H9 (cell line): ENCODE measurements around the gene TTC9B. TPM values are rescaled to one million over a fixed set of nuclear protein-coding genes. Genes with fewer than 3 reads are reported as not detected.

Experiments used
- DNase-seq: peaks from one replicate; pipeline ENCODE4 v3.0.0-alpha.2; 2017
- H2AFZ ChIP-seq: one replicate; pipeline ENCODE4 v1.6.1; 2013; ENCODE audit warnings: mild to moderate bottlenecking, low read length, control low read depth, moderate library complexity
- H2AK5ac ChIP-seq: 2 replicates; pipeline ENCODE4 v1.6.1; 2013; ENCODE audit warnings: low read length, control low read depth, mixed read lengths; ENCODE audit not compliant: insufficient read length
- H2BK120ac ChIP-seq: one replicate; pipeline ENCODE4 v1.6.1; 2013; ENCODE audit warnings: low read depth, mild to moderate bottlenecking, low read length, control low read depth, inconsistent platforms; ENCODE audit not compliant: poor library complexity, severe bottlenecking
- H2BK12ac ChIP-seq: 2 replicates; pipeline ENCODE4 v1.6.1; 2013; ENCODE audit warnings: low read length, control low read depth, mixed read lengths, low read depth; ENCODE audit not compliant: insufficient read length
- H2BK15ac ChIP-seq: 2 replicates; pipeline ENCODE4 v1.6.1; 2013; ENCODE audit warnings: low read depth, low read length, control low read depth
- H2BK20ac ChIP-seq: one replicate; pipeline ENCODE4 v1.6.1; 2013; ENCODE audit warnings: low read depth, mild to moderate bottlenecking, low read length, control low read depth, inconsistent platforms; ENCODE audit not compliant: poor library complexity, severe bottlenecking
- H2BK5ac ChIP-seq: 2 replicates; pipeline ENCODE4 v1.6.1; 2013; ENCODE audit warnings: low read length, control low read depth, mixed read lengths; ENCODE audit not compliant: insufficient read length
- H3K14ac ChIP-seq: 2 replicates; pipeline ENCODE4 v1.6.1; 2013; ENCODE audit warnings: low read length, control low read depth; ENCODE audit not compliant: insufficient read depth
- H3K18ac ChIP-seq: 2 replicates; pipeline ENCODE4 v1.6.1; 2013; ENCODE audit warnings: low read depth, mild to moderate bottlenecking, mixed read lengths, low read length, control low read depth; ENCODE audit not compliant: insufficient read length
- H3K23ac ChIP-seq: 2 replicates; pipeline ENCODE4 v1.6.1; 2013; ENCODE audit warnings: low read length, control low read depth, mixed read lengths, low read depth; ENCODE audit not compliant: insufficient read length
- H3K23me2 ChIP-seq: 2 replicates; pipeline ENCODE4 v1.6.1; 2013; ENCODE audit warnings: low read depth, mild to moderate bottlenecking, mixed read lengths, low read length, control low read depth; ENCODE audit not compliant: insufficient read length, poor library complexity, severe bottlenecking
- H3K27ac ChIP-seq: 2 replicates; pipeline ENCODE4 v1.5.1; 2013; ENCODE audit warnings: low read length, control low read depth, mixed read lengths, low read depth; ENCODE audit not compliant: insufficient read length
- H3K27me3 ChIP-seq: 2 replicates; pipeline ENCODE4 v1.6.1; 2013; ENCODE audit warnings: low read length, control low read depth, inconsistent platforms; ENCODE audit not compliant: insufficient read depth
- H3K4ac ChIP-seq: 2 replicates; pipeline ENCODE4 v1.6.1; 2013; ENCODE audit warnings: low read depth, mild to moderate bottlenecking, control low read depth, inconsistent platforms, low read length, moderate library complexity
- H3K4me1 ChIP-seq: 2 replicates; pipeline ENCODE4 v1.6.1; 2013; ENCODE audit warnings: low read length, control low read depth, inconsistent platforms; ENCODE audit not compliant: insufficient read depth
- H3K4me2 ChIP-seq: 2 replicates; pipeline ENCODE4 v1.6.1; 2013; ENCODE audit warnings: low read length, control low read depth, mixed read lengths; ENCODE audit not compliant: insufficient read length, insufficient read depth
- H3K56ac ChIP-seq: 2 replicates; pipeline ENCODE4 v1.6.1; 2013; ENCODE audit warnings: low read depth, mild to moderate bottlenecking, mixed read lengths, low read length, control low read depth; ENCODE audit not compliant: insufficient read length
- H3K79me1 ChIP-seq: 2 replicates; pipeline ENCODE4 v1.6.1; 2013; ENCODE audit warnings: low read depth, mild to moderate bottlenecking, moderate library complexity, low read length, control low read depth, inconsistent platforms; ENCODE audit not compliant: insufficient read depth, poor library complexity, severe bottlenecking
- H3K79me2 ChIP-seq: 2 replicates; pipeline ENCODE4 v1.6.1; 2013; ENCODE audit warnings: low read length, control low read depth, inconsistent platforms; ENCODE audit not compliant: insufficient read depth
- H3K9ac ChIP-seq: 2 replicates; pipeline ENCODE4 v1.6.1; 2013; ENCODE audit warnings: low read length, control low read depth, mixed read lengths; ENCODE audit not compliant: insufficient read length; ENCODE audit errors: extremely low read depth
- H3K9me3 ChIP-seq: one replicate; pipeline ENCODE4 v1.6.1; 2013; ENCODE audit warnings: low read depth, low read length, inconsistent platforms; ENCODE audit not compliant: control insufficient read depth
- H3T11ph ChIP-seq: one replicate; pipeline ENCODE4 v1.6.1; 2013; ENCODE audit warnings: mild to moderate bottlenecking, low read length, control low read depth, inconsistent platforms
- H4K20me1 ChIP-seq: one replicate; pipeline ENCODE4 v1.6.1; 2013; ENCODE audit not compliant: control insufficient read depth, insufficient read length, insufficient read depth
- H4K5ac ChIP-seq: 2 replicates; pipeline ENCODE4 v1.6.1; 2013; ENCODE audit warnings: low read depth, mild to moderate bottlenecking, mixed read lengths, low read length, control low read depth; ENCODE audit not compliant: insufficient read length
- H4K8ac ChIP-seq: replicated peaks from 2 replicates; pipeline ENCODE4 v1.6.1; 2013; ENCODE audit warnings: low read length, control low read depth, mixed read lengths, low read depth; ENCODE audit not compliant: insufficient read length
- H4K91ac ChIP-seq: 2 replicates; pipeline ENCODE4 v1.6.1; 2013; ENCODE audit warnings: low read depth, mild to moderate bottlenecking, moderate library complexity, mixed read lengths, low read length, control low read depth; ENCODE audit not compliant: insufficient read length
- H3K27ac Mint-ChIP-seq, 3 experiments: 2 replicates in 2 of 3; 3 replicates in 1 of 3; pipeline ENCODE4 v1.8.0; 2020 to 2021; ENCODE audit warnings: mixed read lengths in 3 of 3, mild to moderate bottlenecking in 1 of 3, moderate library complexity in 1 of 3
- H3K27me3 Mint-ChIP-seq: 2 replicates; pipeline ENCODE4 v1.8.0; 2021; ENCODE audit warnings: low read depth, mild to moderate bottlenecking, moderate library complexity, mixed read lengths
- H3K36me3 Mint-ChIP-seq, 3 experiments: 2 replicates in 2 of 3; 3 replicates in 1 of 3; pipeline ENCODE4 v1.8.0; 2020 to 2021; ENCODE audit warnings: low read depth in 3 of 3, mixed read lengths in 3 of 3; ENCODE audit not compliant: insufficient read depth in 1 of 3
- H3K4me1 Mint-ChIP-seq, 2 experiments: 2 replicates each; pipeline ENCODE4 v1.8.0; 2020; ENCODE audit warnings: mixed read lengths in 2 of 2
- H3K4me3 Mint-ChIP-seq, 2 experiments: 2 replicates in 1 of 2; 3 replicates in 1 of 2; pipeline ENCODE4 v1.8.0; 2020 to 2021; ENCODE audit warnings: mild to moderate bottlenecking in 2 of 2, mixed read lengths in 2 of 2, moderate library complexity in 1 of 2
- H3K9me3 Mint-ChIP-seq, 2 experiments: 2 replicates in 1 of 2; 3 replicates in 1 of 2; pipeline ENCODE4 v1.8.0; 2020; ENCODE audit warnings: mild to moderate bottlenecking in 2 of 2, mixed read lengths in 2 of 2, moderate library complexity in 1 of 2
- WGBS: extraction: QIAGEN DNeasy Blood & Tissue Kit; methylation state at CpG from one replicate; pipeline ENCODE4 v1.1.7; 2013; ENCODE audit warnings: missing lambda C conversion rate, low lambda C conversion rate, mixed read lengths; ENCODE audit not compliant: insufficient read length; ENCODE audit errors: extremely low coverage; 5-methylcytosine and 5-hydroxymethylcytosine counted together
- total RNA-seq: library from RNA; stranded (reverse); gene quantifications from 2 replicates; pipeline ENCODE4 v1.2.1, GENCODE V29; 2021
- TF ChIP-seq, protein P1 (sequence below): fragments of 200-600 bp; sonication (generic); conservative IDR thresholded peaks from 3 replicates; pipeline ENCODE4 v1.8.0; 2021; ENCODE audit warnings: antibody characterized with exemption, mild to moderate bottlenecking

Gene TTC9B
- total RNA-seq, 1 experiment from 2014 or later: 0.15 TPM

DNA sequence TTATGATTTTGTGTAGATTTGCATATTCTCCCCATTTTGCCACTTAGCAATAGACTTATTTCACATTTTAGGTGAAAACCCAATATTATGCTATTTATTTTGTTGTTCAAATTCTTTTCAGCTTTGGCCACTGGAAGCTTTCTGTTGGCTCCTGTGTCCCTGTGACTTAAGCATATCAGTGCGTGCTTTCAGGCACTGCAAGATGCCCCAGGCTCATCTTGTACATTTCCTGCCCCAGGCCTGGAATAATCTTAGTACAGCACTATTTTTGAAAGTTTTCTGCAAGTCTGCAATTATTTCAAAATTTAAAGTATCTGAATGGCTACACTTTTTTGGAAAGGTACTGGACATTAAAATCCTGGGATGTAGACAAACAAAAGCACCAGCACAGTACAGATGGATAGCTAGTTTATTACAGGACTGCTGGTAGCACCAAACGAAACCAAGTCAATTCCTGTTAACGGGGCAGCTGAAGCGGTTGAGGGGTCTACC is 11.8 kb upstream of the TTC9B start:
- H2AFZ ChIP-seq: no peak overlapping the region
- no peaks in the 10 kb centered on the region for H3K23me2 ChIP-seq
- H3K36me3 Mint-ChIP-seq: peaks cover 0 to 9% (median 4%) of the 10 kb centered on the region in 3 experiments; a peak in 4 of 7 replicates
- peaks cover 2% of the 10 kb centered on the region; the same call in 1 of the 2 replicates for H3K4me1 ChIP-seq
- TF ChIP-seq, protein P1, sequence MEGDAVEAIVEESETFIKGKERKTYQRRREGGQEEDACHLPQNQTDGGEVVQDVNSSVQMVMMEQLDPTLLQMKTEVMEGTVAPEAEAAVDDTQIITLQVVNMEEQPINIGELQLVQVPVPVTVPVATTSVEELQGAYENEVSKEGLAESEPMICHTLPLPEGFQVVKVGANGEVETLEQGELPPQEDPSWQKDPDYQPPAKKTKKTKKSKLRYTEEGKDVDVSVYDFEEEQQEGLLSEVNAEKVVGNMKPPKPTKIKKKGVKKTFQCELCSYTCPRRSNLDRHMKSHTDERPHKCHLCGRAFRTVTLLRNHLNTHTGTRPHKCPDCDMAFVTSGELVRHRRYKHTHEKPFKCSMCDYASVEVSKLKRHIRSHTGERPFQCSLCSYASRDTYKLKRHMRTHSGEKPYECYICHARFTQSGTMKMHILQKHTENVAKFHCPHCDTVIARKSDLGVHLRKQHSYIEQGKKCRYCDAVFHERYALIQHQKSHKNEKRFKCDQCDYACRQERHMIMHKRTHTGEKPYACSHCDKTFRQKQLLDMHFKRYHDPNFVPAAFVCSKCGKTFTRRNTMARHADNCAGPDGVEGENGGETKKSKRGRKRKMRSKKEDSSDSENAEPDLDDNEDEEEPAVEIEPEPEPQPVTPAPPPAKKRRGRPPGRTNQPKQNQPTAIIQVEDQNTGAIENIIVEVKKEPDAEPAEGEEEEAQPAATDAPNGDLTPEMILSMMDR: no peak
- DNase-seq: no peak
- H3K27me3 ChIP-seq: no peaks in the 10 kb centered on the region
- H3K27ac Mint-ChIP-seq: peak overlapping the region in 2 of 3 experiments; percentile 51 to 65; a peak in 1 of 7 replicates
- H2BK5ac ChIP-seq: no peak overlapping the region
- peaks cover 7% of the 10 kb centered on the region for H3K27me3 Mint-ChIP-seq
- H3K9ac ChIP-seq: no peak overlapping the region
- H2BK15ac ChIP-seq: no peak overlapping the region
- H3K4me3 Mint-ChIP-seq: no peak overlapping the region
- H3K4ac ChIP-seq: no peak overlapping the region
- no peak overlapping the region for H2AK5ac ChIP-seq
- H3K79me2 ChIP-seq: no peaks in the 10 kb centered on the region
- no peak overlapping the region for H3K14ac ChIP-seq
- no peak overlapping the region for H2BK20ac ChIP-seq
- H3K23ac ChIP-seq: no peak overlapping the region
- H4K20me1 ChIP-seq: no peaks in the 10 kb centered on the region
- H3T11ph ChIP-seq: no peak overlapping the region
- H4K5ac ChIP-seq: no peak overlapping the region
- H3K27ac ChIP-seq: no peak overlapping the region
- peaks cover 19% of the 10 kb centered on the region in 2 experiments for H3K4me1 Mint-ChIP-seq
- WGBS: no CpG with 5 or more reads among the region's 4 CpGs
- H3K9me3 Mint-ChIP-seq: no peaks in the 10 kb centered on the region
- H3K9me3 ChIP-seq: no peaks in the 10 kb centered on the region
- no peaks in the 10 kb centered on the region for H3K79me1 ChIP-seq
- H3K18ac ChIP-seq: no peak overlapping the region
- no peak overlapping the region for H4K91ac ChIP-seq
- H2BK12ac ChIP-seq: no peak overlapping the region
- H2BK120ac ChIP-seq: no peak overlapping the region
- no peak overlapping the region for H3K56ac ChIP-seq
- no peak overlapping the region for H3K4me2 ChIP-seq
- no peak overlapping the region for H4K8ac ChIP-seq
